Mesenchymal stem cell (in vitro differentiated cells and primary cell): ENCODE results near the gene ZNF598.

Experiments used
- DNase-seq: peaks from one replicate; pipeline ENCODE4 v3.0.0-alpha.2; 2013
- H2AFZ ChIP-seq: one replicate; pipeline ENCODE4 v1.6.1; 2013; ENCODE audit warnings: low read depth, mild to moderate bottlenecking, control low read depth, inconsistent platforms, low read length, moderate library complexity
- H2AK5ac ChIP-seq: 2 replicates; pipeline ENCODE4 v1.6.1; 2013; ENCODE audit warnings: low read length, moderate library complexity, mild to moderate bottlenecking, inconsistent platforms; ENCODE audit not compliant: severe bottlenecking
- H2BK120ac ChIP-seq: one replicate; pipeline ENCODE4 v1.6.1; 2013; ENCODE audit warnings: low read depth, mild to moderate bottlenecking, inconsistent platforms, low read length, moderate library complexity
- H2BK12ac ChIP-seq, 2 experiments: one replicate each; pipeline ENCODE4 v1.6.1; 2013; ENCODE audit warnings: inconsistent platforms in 2 of 2, low read length in 2 of 2, mild to moderate bottlenecking in 2 of 2, moderate library complexity in 2 of 2, control low read depth in 1 of 2
- H2BK15ac ChIP-seq: one replicate; pipeline ENCODE4 v1.6.1; 2013; ENCODE audit warnings: mild to moderate bottlenecking, low read depth, inconsistent platforms; ENCODE audit not compliant: poor library complexity, severe bottlenecking
- H2BK5ac ChIP-seq: 2 replicates; pipeline ENCODE4 v1.6.1; 2013; ENCODE audit warnings: low read depth, mild to moderate bottlenecking, low read length, control low read depth, inconsistent platforms; ENCODE audit not compliant: poor library complexity, severe bottlenecking
- H3K14ac ChIP-seq, 2 experiments: one replicate each; pipeline ENCODE4 v1.6.1; 2013; ENCODE audit warnings: inconsistent platforms in 2 of 2, low read length in 2 of 2, control low read depth in 1 of 2, mild to moderate bottlenecking in 1 of 2, moderate library complexity in 1 of 2
- H3K18ac ChIP-seq, 2 experiments: one replicate each; pipeline ENCODE4 v1.6.1; 2013; ENCODE audit warnings: inconsistent platforms in 2 of 2, low read length in 2 of 2, control low read depth in 1 of 2, low read depth in 1 of 2, mild to moderate bottlenecking in 1 of 2
- H3K23ac ChIP-seq, 2 experiments: one replicate each; pipeline ENCODE4 v1.6.1; 2013; ENCODE audit warnings: inconsistent platforms in 2 of 2, low read length in 2 of 2, mild to moderate bottlenecking in 2 of 2, moderate library complexity in 2 of 2, control low read depth in 1 of 2
- H3K27ac ChIP-seq: 2 replicates; pipeline ENCODE4 v1.5.1; 2013; ENCODE audit warnings: mild to moderate bottlenecking, moderate library complexity, low read length, control low read depth, inconsistent platforms; ENCODE audit not compliant: poor library complexity, severe bottlenecking
- H3K27me3 ChIP-seq, 2 experiments: 2 replicates each; pipeline versions ENCODE4 v1.6.1 to v1.7.0; 2013; ENCODE audit warnings: low read length in 2 of 2, mild to moderate bottlenecking in 2 of 2, moderate library complexity in 2 of 2, control low read depth in 1 of 2, inconsistent platforms in 1 of 2; ENCODE audit not compliant: control insufficient read depth in 1 of 2, insufficient read depth in 1 of 2
- H3K36me3 ChIP-seq, 2 experiments: 2 replicates each; pipeline versions ENCODE4 v1.6.1 to v1.7.0; 2013; ENCODE audit warnings: low read length in 2 of 2, control low read depth in 1 of 2, inconsistent platforms in 1 of 2, low read depth in 1 of 2, mild to moderate bottlenecking in 1 of 2; ENCODE audit not compliant: insufficient read depth in 2 of 2, control insufficient read depth in 1 of 2
- H3K4ac ChIP-seq, 2 experiments: one replicate each; pipeline ENCODE4 v1.6.1; 2013; ENCODE audit warnings: inconsistent platforms in 2 of 2, low read length in 2 of 2, mild to moderate bottlenecking in 2 of 2, moderate library complexity in 2 of 2, control low read depth in 1 of 2, low read depth in 1 of 2
- H3K4me1 ChIP-seq: 2 replicates; pipeline ENCODE4 v1.6.1; 2013; ENCODE audit warnings: low read depth, low read length, control low read depth; ENCODE audit not compliant: control insufficient read depth, insufficient read depth
- H3K4me2 ChIP-seq: 2 replicates; pipeline ENCODE4 v1.6.1; 2013; ENCODE audit warnings: low read length, mild to moderate bottlenecking, inconsistent platforms; ENCODE audit not compliant: poor library complexity, severe bottlenecking
- H3K4me3 ChIP-seq, 2 experiments: 2 replicates each; pipeline versions ENCODE4 v1.5.1 to v1.7.0; 2013; ENCODE audit warnings: low read length in 2 of 2, mild to moderate bottlenecking in 2 of 2, control low read depth in 1 of 2, low read depth in 1 of 2; ENCODE audit not compliant: insufficient read depth in 1 of 2
- H3K79me1 ChIP-seq: replicated peaks from 2 replicates; pipeline ENCODE4 v1.6.1; 2013; ENCODE audit warnings: mild to moderate bottlenecking, control low read depth, low read length, inconsistent platforms; ENCODE audit not compliant: poor library complexity, severe bottlenecking
- H3K9ac ChIP-seq: 2 replicates; pipeline ENCODE4 v1.7.0; 2013; ENCODE audit warnings: mild to moderate bottlenecking, low read length, moderate library complexity
- H3K9me3 ChIP-seq: 2 replicates; pipeline ENCODE4 v1.7.0; 2013; ENCODE audit warnings: mild to moderate bottlenecking, low read length; ENCODE audit not compliant: control insufficient read depth
- H4K8ac ChIP-seq: one replicate; pipeline ENCODE4 v1.6.1; 2013; ENCODE audit warnings: inconsistent platforms, mild to moderate bottlenecking, low read length, moderate library complexity
- H4K91ac ChIP-seq: one replicate; pipeline ENCODE4 v1.6.1; 2013; ENCODE audit warnings: mild to moderate bottlenecking, low read length, inconsistent platforms
- WGBS: methylation state at CpG from one replicate; pipeline ENCODE4 v1.1.7; 2013; ENCODE audit warnings: mixed read lengths; 5-methylcytosine and 5-hydroxymethylcytosine counted together

ZNF598 gene

GRCh38 chr16:1998852-1999801 is 10.5 kb downstream of the ZNF598 start:
- DNase-seq: no peak
- Histone ChIP-seq H3K4me3 (no peak overlapping the region), H3K23ac (no peak overlapping the region), H4K91ac (peak overlapping the region; percentile 14), H2BK12ac (no peak overlapping the region), H3K4me1 (peaks cover 12% of the 10 kb centered on the region), H2AFZ (no peak overlapping the region), H2AK5ac (no peak overlapping the region), H3K18ac (no peak overlapping the region), H3K14ac (no peak overlapping the region), H3K27ac (no peak overlapping the region), H3K36me3 (peaks cover 74 to 75% of the 10 kb centered on the region in 2 experiments), H3K4me2 (no peak overlapping the region), H3K4ac (no peak overlapping the region), H3K79me1 (peaks cover 29% of the 10 kb centered on the region), H2BK5ac (no peak overlapping the region), H3K27me3 (no peaks in the 10 kb centered on the region), H4K8ac (no peak overlapping the region), H3K9me3 (no peaks in the 10 kb centered on the region), H2BK120ac (no peak overlapping the region), H2BK15ac (peak overlapping the region; percentile 32), H3K9ac (no peak overlapping the region)
- WGBS: 97% methylated on average over 38 of the region's 39 CpGs

- no peak overlapping the region for H3K14ac ChIP-seq
- no peak overlapping the region for H3K4me2 ChIP-seq
- H2AFZ ChIP-seq: no peak overlapping the region
- peaks cover 69 to 73% of the 10 kb centered on the region in 2 experiments for H3K36me3 ChIP-seq
- no peaks in the 10 kb centered on the region for H3K9me3 ChIP-seq
- H3K4ac ChIP-seq: no peak overlapping the region
- no peaks in the 10 kb centered on the region for H3K27me3 ChIP-seq
- H4K91ac ChIP-seq: no peak overlapping the region
- no peak overlapping the region for H3K4me3 ChIP-seq
- no peak overlapping the region for H3K27ac ChIP-seq
- H3K23ac ChIP-seq: no peak overlapping the region
- peaks cover 10% of the 10 kb centered on the region for H3K4me1 ChIP-seq
- no peak overlapping the region for H2BK120ac ChIP-seq
- H2BK12ac ChIP-seq: no peak overlapping the region
- H2BK5ac ChIP-seq: no peak overlapping the region
- no peak overlapping the region for H3K18ac ChIP-seq
- DNase-seq: no peak
- H2AK5ac ChIP-seq: no peak overlapping the region
- H3K79me1 ChIP-seq: peaks cover 27% of the 10 kb centered on the region
- H2BK15ac ChIP-seq: no peak overlapping the region
- 95% methylated on average over 27 of the region's 27 CpGs for WGBS
- no peak overlapping the region for H4K8ac ChIP-seq
- H3K9ac ChIP-seq: no peak overlapping the region
Observed at GRCh38 chr16:1998360-1998835, 11.2 kb downstream of the ZNF598 start.

GRCh38 chr16:1997494-1998359 is 11.9 kb downstream of the ZNF598 start:
- Histone ChIP-seq H3K18ac (peak overlapping the region in 1 of 2 experiments; percentile 29), H3K4ac (no peak overlapping the region), H3K79me1 (peaks cover 25% of the 10 kb centered on the region), H3K36me3 (peaks cover 62 to 69% of the 10 kb centered on the region in 2 experiments), H4K91ac (no peak overlapping the region), H2BK5ac (no peak overlapping the region), H3K23ac (no peak overlapping the region), H3K4me2 (no peak overlapping the region), H3K14ac (no peak overlapping the region), H3K27me3 (peaks cover 0 to 4% of the 10 kb centered on the region in 2 experiments), H2BK120ac (no peak overlapping the region), H2AK5ac (no peak overlapping the region), H2BK12ac (no peak overlapping the region), H3K4me3 (no peak overlapping the region), H4K8ac (no peak overlapping the region), H3K4me1 (peaks cover 14% of the 10 kb centered on the region), H3K9me3 (no peaks in the 10 kb centered on the region), H2BK15ac (no peak overlapping the region), H3K9ac (peak overlapping the region; percentile 13), H2AFZ (no peak overlapping the region), H3K27ac (no peak overlapping the region)
- 84% methylated on average over 25 of the region's 26 CpGs for WGBS
- DNase-seq: peak; percentile 28

- H2BK15ac ChIP-seq: no peak overlapping the region
- H3K18ac ChIP-seq: no peak overlapping the region
- H3K23ac ChIP-seq: no peak overlapping the region
- H2AFZ ChIP-seq: no peak overlapping the region
- WGBS: 91% methylated on average over 1 of the region's 2 CpGs
- no peak overlapping the region for H3K9ac ChIP-seq
- no peak overlapping the region for H2BK120ac ChIP-seq
- H4K8ac ChIP-seq: no peak overlapping the region
- no peak overlapping the region for H2AK5ac ChIP-seq
- H3K4me1 ChIP-seq: peaks cover 41% of the 10 kb centered on the region
- H3K27ac ChIP-seq: no peak overlapping the region
- H3K4ac ChIP-seq: no peak overlapping the region
- no peak overlapping the region for H3K4me3 ChIP-seq
- H3K79me1 ChIP-seq: no peaks in the 10 kb centered on the region
- H3K27me3 ChIP-seq: peaks cover 24 to 31% of the 10 kb centered on the region in 2 experiments
- peak; percentile 30 for DNase-seq
- H4K91ac ChIP-seq: no peak overlapping the region
- H3K14ac ChIP-seq: no peak overlapping the region
- H2BK5ac ChIP-seq: no peak overlapping the region
- peaks cover 26 to 31% of the 10 kb centered on the region in 2 experiments for H3K36me3 ChIP-seq
- H3K9me3 ChIP-seq: no peaks in the 10 kb centered on the region
- H3K4me2 ChIP-seq: no peak overlapping the region
- no peak overlapping the region for H2BK12ac ChIP-seq
Observed at GRCh38 chr16:1993731-1994131, 15.9 kb downstream of the ZNF598 start.
